Anterior cingulate cortex (tissue), 58 donors: ENCODE measurements around the gene CFAP57.
"Not testable (repeated sequence)": the region's sequence is repeated elsewhere in the genome, so short reads cannot be mapped to it uniquely, and the experiment has no call there.

Experiments used
- DNase-seq, 58 donors: peaks; one replicate each; lab custom pipeline; 2025; lab: John Stamatoyannopoulos, UW

Gene CFAP57

DNA sequence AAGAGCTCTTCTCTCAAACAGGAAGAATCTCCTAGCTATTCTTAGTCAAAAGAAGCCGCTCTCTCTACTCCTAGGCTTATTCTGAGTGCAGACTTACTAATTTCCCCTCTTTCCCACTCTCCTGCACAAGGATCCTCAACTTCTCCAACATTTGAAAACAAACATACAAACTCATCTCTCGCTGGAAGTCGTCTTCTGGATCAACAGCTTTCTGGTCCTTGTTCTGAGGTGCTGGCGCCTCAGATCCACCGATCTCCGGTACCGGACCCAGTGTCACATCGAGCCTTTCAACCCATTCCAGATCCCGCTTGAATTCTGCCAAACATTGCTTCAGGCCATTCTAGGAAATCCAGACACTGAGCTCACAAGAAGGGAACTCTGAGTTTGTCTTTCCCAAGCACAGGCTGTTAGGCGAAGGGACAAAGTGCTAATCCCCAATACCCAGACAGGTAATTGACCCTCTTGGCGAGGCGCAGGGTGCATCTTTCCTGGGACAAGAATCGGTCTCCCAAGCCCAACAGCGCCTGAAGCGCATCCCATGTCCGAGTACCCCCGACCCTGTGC is 736 bp upstream of the CFAP57 start:
- peak in 1 of 58 donors; percentile 16 for DNase-seq

DNA sequence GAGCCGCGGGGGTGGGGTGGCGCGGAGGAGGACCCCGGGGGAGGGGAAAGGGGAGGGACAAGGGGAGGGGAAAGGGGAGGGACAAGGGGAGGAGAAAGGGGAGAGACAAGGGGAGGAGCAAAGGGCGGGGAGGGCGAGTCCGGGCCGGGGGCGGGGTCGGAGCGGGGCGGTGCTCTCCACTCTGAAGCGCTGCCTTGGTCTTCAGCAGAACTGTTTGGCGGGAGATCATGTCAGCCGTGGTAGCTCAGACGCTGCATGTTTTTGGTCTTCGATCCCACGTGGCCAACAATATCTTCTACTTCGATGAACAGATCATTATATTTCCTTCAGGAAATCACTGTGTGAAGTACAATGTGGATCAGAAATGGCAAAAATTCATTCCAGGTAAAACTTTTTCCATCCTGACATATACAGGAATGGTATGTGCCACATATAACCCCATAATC is 420 bp downstream of the CFAP57 start:
- peak in 52 of 58 donors; percentile 65 to 98 (median 88) for DNase-seq

DNA sequence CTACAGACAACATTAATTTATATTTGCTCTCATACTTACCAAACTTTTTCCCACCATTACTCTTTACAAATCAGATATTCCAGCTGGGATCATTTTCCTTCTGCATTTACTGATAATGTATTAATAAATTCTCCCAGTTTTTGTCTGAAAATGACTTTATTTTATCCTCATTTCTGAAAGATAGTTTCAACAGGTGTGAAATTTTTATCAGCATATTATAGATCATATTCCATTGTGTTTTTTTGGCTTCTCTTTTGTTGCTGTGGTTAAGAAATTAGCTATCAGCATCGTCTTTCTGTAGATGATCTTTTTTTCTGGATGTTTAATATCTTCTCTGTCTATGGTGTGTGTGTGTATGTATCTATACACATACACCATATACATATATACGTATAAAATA is 2.7 kb downstream of the CFAP57 start:
- no peak for DNase-seq

DNA sequence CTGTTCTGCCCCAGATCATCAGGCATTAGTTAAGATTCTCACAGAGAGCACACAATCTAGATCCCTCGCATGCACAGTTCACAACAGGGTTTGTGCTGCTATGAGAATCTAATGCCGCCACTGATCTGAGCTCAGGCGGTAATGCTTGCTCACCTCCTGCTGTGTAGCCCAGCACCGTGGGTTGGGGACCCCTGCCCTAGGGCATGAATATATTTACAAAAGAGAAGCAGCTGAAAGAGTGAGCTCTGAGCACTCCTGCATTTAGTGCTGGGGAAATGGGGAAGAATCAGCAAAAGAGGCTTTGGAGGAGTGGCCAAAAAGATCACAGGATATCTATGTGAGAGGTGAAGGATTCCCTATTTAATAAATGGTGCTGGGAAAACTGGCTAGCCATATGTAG is 5.6 kb downstream of the CFAP57 start:
- no peak for DNase-seq

DNA sequence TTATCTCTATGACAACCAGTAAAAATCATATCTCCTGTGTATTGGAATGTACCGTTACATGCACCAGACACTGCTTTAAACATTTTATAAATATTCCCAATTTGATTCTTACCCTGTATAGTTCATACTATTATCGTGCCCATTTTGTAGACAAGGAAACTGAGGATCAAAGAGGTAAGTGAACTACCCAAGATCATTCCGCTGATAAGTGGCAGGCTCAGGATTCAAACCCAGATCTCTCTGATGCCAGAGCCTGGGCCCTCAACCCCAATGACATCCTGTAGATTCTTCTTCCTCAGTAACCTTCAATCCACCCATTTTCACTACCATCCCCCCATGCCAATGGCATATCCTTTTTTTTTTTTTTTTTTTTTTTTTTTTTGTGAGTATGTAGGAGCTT is 12.3 kb downstream of the CFAP57 start:
- DNase-seq = no peak

DNA sequence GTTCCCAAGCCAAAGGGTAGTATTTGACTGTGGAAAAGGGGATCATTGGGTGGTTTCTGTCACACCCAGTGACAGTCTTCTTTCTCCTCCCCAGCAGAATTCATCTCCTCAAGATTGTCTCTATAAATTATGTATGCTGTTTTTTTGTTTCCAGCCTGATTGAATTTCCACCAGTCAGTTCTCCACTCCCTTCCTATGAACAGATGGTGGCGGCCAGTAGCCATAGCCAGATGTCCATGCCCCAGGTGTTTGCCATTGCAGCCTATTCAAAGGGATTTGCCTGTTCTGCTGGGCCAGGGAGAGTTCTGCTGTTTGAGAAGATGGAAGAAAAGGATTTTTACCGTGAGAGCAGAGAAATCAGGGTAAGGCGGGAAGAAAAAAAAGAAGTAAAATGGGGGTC is 12.9 kb downstream of the CFAP57 start:
- no peak for DNase-seq

DNA sequence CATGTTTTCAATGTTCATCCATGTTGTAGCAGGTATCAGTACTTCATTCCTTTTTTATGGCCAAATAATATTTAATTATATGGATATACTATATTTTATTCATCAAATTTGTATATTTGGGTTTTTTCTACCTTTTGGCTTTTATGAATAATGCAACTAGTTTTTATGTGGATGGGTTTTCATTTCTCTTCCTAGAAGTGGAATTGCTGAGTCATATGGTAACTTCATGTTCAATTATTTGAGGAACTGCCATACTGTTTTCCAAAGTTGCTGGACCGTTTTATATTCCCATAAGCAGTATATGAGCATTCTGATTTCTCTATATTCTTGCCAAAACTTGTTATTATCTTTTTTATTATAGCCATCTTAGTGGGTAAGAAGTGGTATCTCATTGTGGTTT is 16.0 kb downstream of the CFAP57 start:
- DNase-seq = no peak

DNA sequence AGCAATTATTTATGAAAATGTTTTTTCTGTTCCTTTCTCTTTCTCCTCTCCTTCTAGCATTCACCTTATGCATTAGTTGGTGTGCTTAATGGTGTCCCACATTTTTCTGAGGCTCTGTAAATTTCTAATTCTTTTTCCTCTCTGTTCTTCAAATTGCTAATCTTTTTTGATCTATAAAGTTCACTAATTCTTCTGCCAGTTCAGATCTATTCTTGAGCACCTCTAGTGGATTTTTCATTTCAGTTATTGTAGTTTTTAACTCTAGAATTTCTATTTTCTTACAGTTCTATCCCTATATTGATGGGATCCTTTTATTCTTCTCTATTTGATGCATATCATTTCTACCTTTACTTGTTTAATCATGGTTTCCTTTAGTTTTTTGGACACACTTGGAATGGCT is 22.4 kb downstream of the CFAP57 start:
- no peak for DNase-seq

DNA sequence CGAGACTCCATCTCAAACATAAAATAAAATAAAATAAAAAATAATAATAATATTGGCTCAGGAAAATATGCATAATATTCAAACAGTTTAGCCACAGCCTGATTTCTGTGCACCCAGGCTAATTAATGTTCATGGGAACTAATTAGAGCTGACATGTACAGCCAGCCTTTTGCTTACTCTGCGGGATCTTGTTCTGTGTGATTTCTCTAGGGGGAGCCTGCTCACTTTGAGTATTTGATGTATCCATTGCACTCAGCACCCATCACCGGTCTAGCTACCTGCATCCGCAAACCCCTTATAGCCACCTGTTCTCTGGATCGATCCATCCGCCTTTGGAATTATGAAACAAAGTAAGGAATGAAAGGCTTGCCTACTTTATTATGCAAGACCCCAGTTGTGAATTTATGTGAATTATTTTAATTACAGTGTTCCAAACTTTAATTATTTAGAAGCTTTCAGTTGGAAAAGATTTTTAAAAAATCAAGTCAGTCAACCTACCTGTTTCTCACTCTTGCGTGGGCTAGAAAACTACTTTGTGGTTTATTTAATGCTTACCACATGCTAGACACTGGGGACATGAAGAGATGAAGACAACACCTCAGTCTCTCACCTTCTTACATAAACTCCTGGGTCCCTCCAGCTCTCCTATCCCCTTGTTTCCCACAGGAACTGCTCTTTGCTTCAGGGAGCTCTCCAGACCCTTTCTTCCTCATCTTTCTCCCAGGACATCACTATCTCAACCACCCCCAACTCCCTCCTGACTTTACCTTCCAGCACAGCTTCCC is 25.4 kb downstream of the CFAP57 start:
- no peak for DNase-seq

DNA sequence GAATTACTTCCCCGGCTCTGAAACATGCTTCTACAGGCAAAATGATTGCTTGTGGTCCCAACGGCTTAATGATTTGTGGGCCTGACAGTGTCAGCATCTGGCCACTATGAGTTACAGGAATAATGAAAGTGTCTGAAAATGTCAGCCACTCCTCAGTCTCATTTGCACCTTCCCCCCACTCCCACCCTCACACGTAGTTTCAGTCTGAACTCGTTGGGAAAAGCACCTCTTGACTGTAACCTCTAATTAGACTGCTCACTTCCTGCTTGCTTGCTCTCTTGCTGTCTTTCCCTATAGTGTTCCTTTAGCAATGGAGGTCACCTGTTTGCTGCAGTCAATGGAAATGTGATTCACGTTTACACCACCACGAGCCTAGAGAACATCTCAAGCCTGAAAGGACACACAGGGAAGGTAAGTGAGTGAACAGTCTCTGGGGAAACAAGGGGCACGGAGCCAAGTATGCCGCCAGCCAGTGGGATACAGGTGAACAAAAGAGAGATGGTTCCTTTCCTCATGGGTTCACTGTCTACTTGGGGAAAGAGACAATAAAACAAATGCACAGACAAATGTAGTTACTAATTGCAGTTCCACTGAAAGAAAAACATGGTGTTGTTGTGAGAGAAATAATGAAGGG is 27.1 kb downstream of the CFAP57 start:
- no peak for DNase-seq

DNA sequence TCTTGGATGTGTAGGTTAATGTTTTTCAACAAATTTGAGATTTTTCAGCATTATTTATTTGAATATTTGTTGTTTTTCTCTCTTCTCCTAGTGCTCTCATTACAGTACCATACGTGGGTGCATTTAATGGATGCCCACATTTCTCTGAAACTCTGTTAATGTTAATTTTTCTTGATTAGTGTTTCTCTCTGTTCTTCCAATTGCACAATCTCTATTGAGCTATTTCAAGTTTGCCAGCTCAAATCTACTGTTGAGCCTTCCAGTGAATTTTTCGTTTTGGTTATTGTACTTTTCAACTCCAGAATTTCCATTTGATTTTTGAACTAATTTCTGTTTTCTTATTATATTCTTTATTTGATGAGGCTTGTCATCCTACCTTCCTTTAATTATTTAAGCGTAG is 31.7 kb downstream of the CFAP57 start:
- no peak for DNase-seq

DNA sequence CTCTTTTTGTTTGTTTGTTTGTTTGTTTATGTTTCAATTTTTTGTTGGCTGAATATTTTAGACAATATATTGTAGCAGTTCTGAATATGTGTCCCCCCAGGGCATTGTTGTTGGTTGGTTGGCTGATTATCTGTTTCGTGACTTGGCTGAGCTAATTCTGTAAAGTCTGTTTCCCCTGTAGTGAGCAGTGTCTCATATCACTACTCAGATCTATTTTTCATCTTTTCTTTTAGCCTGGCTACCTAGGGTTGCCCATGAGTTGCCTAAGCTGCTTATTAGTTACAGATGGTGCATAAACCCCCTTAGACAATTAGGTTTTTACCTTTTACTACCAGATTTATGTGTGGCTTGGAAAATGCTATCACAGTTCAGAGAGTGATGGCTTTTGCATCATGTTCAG is 32.3 kb downstream of the CFAP57 start:
- DNase-seq = no peak

DNA sequence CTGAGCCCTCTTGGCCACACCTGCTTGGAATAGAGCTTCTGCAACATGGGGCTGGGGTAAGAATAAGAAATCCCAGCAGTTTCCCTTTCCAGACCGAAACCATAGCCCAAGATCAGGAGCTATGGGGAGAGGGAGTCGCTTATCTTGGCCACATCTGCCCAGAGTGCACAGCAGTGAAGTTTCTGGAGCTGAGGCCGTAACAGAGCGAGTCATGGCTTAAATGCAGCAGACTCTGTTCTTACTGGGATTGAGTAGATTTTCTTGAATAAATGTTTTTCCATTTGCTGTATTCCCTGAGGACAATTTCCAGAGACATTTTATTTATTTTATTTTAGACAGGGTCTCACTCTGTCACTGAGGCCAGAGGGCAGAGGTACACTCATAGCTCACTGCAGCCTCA is 33.5 kb downstream of the CFAP57 start:
- DNase-seq = no peak

DNA sequence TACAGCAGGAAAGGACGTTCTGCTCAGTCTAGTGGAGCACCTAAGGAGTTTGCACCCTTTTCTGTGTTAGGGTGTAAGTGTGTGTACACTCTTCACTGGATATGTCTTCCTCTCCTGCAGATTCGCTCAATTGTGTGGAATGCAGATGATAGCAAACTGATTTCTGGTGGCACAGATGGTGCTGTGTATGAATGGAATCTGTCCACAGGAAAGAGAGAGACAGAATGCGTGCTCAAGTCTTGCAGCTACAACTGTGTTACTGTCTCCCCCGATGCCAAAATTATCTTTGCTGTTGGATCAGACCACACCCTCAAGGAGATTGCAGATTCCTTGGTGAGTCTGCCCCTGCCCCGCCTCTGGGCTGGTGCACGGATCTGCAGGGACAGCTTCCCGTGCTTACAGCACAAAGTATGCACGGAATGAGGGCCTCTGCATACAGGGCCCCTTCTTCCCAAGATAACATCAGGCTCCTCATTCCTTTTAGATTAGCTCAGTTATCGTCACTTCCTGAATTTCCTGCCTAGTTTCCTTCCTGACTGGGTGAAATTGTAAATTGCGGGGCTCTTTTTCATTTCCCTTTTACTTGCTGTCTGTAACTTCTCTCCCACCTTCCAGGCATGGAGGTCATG is 34.6 kb downstream of the CFAP57 start:
- DNase-seq = peak in 12 of 58 donors; percentile 4 to 48 (median 12)

DNA sequence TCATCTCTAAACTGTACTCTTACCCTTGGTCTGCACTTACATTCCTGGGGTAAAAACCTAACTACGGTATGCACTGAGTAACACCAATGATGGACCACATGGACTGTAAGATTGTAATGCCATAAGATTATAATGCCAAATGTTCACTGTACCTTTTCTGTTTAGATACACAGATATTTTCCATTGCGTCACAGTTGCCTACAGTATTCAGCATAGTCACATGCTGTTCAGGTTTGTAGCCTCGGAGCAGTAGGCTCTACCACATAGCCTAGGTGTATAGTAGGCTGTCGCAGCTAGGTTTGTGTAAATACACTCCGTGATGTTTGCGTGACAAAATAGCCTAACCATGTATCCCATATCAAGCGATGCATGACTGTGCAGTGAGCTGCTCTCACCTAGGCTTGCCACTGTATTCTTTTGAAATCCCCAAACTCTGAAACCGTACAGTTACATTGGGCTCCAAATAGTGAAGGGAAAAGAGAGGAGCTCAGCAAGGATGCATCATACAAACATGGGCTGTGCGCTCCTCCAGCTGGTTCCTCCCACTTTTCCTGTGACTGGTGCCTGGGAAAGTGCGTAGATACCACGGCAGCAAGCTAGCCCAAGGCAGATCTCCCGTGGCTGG is 35.2 kb downstream of the CFAP57 start:
- DNase-seq = no peak

DNA sequence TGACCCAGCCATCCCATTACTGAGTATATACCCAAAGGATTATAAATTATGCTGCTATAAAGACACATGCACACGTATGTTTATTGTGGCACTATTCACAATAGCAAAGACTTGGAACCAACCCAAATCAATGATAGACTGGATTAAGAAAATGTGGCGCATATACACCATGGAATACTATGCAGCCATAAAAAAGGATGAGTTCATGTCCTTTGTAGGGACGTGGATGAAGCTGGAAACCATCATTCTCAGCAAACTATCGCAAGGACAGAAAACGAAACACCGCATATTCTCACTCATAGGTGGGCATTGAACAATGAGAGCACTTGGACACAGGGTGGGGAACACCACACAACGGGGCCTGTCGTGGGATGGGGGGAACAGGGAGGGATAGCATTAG is 36.1 kb downstream of the CFAP57 start:
- DNase-seq = not testable (repeated sequence)

DNA sequence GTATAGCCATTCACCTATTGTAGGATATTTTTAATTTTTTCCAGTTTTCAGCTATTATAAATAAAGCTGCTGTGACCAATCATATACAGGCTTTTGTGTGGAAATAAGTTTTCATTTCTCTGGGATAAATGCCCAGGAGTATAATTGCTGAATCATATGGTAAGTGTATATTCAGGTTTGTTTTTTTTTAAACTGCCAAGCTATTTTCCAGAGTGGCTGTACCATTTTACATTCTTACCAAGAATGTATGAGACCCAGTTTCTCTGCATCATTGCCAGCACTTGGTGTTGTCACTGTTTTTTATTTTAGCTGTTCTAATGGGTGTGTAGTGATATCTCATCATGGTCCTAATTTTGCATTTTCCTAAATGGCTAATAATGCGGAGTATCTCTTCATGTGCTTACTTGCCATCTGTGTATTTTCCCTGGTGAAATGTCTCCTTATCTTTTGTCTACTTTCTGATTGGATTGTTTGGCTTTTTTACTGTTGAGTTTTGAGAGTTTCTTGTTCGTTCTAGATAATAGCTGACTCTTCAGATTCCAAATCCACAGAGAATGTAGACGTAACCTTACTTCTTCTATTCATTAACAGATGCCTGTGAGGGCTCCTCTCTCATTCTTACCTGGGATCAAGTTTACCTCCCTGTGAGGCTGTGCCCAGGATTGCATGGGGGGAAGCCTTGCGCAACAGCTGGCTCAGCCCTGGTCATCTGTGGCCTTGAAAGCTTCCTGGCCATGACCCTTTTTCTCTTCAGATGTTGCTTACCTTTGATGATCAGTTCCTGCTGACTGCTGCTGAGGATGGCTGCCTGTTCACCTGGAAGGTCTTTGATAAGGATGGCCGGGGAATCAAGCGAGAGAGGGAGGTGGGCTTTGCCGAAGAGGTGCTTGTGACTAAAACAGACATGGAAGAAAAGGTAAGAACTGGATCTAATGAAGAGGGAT is 42.6 kb downstream of the CFAP57 start:
- no peak for DNase-seq

DNA sequence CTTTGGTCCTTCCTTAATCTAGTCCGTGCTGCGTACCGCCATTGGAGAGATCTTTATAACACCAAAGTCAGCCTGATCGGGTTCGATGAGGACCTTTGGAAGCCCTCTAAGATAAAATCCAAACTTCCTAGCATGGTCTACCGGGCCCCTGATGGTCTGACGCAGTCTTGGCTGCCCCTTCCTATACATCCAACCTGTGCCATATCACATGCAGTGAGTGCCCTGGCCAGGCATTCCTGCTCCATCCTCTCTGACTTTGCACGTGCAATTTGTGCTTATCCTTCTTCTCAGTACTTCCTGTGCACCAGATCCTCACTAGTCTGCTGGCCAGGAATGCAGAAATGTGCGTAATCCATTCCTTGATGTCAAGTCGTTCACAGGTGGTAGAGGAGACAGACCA is 45.6 kb downstream of the CFAP57 start:
- no peak for DNase-seq

DNA sequence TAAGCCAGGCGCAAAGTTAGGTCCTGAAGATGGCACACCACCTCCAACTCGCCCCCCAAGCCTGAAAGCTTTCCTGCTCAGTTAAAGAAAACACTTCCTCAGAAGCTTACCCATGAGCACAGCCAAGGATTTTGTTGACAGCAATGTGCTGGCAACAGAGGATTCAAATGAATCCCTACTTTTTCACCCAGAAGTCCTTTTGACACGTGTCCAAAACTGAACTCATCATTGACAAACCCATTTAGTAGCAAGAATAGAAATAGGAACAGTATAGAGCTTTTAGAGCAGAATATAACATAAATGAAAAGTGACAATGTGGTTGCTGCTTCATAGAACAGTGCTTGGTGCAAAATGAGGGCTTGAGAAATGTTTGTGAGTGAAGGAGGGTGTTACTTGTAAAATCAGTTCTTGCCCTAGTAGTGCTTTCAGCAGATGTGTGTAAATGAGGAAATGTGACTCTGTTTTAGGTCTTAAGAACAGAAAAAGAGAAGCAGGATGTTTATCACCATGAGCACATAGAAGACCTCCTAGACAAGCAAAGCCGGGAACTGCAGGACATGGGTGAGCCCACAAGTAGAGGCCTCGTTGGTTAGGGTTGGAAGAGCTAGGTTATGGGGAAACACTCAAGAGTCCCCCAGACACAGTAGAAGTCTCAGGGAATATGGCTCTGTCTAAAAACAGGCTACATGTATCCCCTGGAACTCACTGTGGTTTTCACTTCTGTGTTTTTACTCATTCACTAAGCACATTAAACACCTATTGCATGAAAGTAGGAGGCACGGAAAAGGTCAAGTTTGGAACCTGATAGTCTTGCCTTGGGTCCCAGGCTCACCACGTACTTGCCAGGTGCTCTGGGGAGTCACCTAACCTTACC is 49.0 kb downstream of the CFAP57 start:
- no peak for DNase-seq
